ENCODE measurements around the gene TM7SF3.
"Not testable (repeated sequence)": the region's sequence is repeated elsewhere in the genome, so short reads cannot be mapped to it uniquely, and the experiment has no call there.

TM7SF3 gene

DNA sequence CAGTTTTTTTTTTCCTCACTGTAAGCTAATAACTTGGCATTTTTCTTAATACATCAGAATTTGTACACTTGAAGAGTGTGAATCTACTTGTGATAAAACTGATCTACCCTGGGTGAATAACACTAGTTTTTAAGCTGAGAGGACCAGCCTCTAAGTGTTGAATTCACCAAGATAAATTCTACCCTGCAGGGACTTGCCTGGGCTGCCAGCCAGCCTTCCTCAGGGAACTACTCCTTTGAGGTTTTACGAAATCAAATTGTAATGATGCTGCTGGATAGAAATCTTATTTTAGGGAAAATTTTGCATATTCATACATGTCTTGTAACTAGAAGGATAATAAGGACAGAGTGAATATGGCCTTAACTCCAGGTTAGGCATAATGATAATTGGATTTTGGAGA is 10.1 kb upstream of the TM7SF3 start:
- Histone ChIP-seq H3K27me3 (ENCODE audit: control insufficient read depth, insufficient read depth, low read length) (no peaks in the 10 kb centered on the region), H3K4me1 (peaks cover 8% of the 10 kb centered on the region), H3K79me2 (peaks cover 18% of the 10 kb centered on the region), H2AFZ (no peak overlapping the region), H3K9me3 (ENCODE audit: control insufficient read depth, low read length) (no peaks in the 10 kb centered on the region), H3K27ac (no peak overlapping the region), H3K36me3 (ENCODE audit: control insufficient read depth, insufficient read depth, low read length) (no peaks in the 10 kb centered on the region), H3K9ac (no peak overlapping the region), H3K4me3 (ENCODE audit: low read depth, low read length) (no peak overlapping the region), H3K4me2 (ENCODE audit: low read length) (no peak overlapping the region)
- TF ChIP-seq CTCF (IDR thresholded peaks at IDR 0.05): no peak

DNA sequence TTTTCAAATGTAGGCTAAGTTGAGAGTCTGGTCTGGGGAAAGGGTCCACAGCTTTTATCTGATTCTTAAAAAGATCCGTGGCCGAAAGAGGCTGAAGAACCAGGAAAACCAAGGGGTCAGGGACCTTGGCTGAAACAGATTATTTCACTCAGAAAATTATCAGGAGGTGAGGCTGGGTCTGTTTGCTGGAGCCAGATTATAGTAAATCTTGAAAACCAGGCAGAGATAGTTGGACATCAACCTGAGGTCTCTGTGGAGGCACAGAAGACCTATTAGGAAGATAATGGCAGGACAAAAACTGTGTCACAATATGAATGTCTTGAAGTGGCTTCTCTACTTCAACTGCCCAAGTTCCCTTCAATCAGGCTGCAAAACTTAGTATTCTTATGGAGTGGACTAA is 6.6 kb upstream of the TM7SF3 start:
- no peak overlapping the region for H2AFZ ChIP-seq
- no peaks in the 10 kb centered on the region for H3K36me3 ChIP-seq (ENCODE audit: control insufficient read depth, insufficient read depth, low read length)
- peaks cover 18% of the 10 kb centered on the region for H3K79me2 ChIP-seq
- no peak overlapping the region for H3K4me2 ChIP-seq (ENCODE audit: low read length)
- H3K27ac ChIP-seq: no peak overlapping the region
- H3K27me3 ChIP-seq (ENCODE audit: control insufficient read depth, insufficient read depth, low read length): no peaks in the 10 kb centered on the region
- no peak overlapping the region for H3K9ac ChIP-seq
- no peaks in the 10 kb centered on the region for H3K9me3 ChIP-seq (ENCODE audit: control insufficient read depth, low read length)
- no peak overlapping the region for H3K4me3 ChIP-seq (ENCODE audit: low read depth, low read length)
- no peak for TF ChIP-seq CTCF (IDR thresholded peaks at IDR 0.05)
- peaks cover 8% of the 10 kb centered on the region for H3K4me1 ChIP-seq

DNA sequence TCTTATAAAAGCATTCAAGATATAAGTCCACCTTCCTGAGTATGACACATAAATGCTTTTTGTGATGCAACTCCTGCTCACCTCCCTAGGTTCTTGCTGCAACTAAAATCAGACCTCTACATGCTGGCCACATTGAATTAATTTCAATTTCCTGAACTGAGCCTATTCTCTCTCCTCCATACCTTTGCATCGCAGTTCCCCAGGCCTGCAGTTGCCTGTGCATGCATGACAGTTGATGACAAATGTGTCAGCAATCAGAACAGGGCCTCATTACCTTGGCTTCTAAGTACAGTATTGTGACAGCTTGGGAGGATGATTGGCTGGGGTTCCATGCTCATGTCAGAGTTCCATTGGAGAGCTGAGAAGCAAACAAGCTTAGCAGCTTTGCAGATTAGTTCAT is 3.9 kb upstream of the TM7SF3 start:
- Histone ChIP-seq H3K79me2 (no peaks in the 10 kb centered on the region), H3K27me3 (ENCODE audit: control insufficient read depth, insufficient read depth, low read length) (no peaks in the 10 kb centered on the region), H3K9me3 (ENCODE audit: control insufficient read depth, low read length) (no peaks in the 10 kb centered on the region), H3K9ac (no peak overlapping the region), H3K36me3 (ENCODE audit: control insufficient read depth, insufficient read depth, low read length) (no peaks in the 10 kb centered on the region), H2AFZ (peak overlapping the region; percentile 73), H3K27ac (no peak overlapping the region), H3K4me1 (peaks cover 11% of the 10 kb centered on the region), H3K4me3 (ENCODE audit: low read depth, low read length) (no peak overlapping the region), H3K4me2 (ENCODE audit: low read length) (no peak overlapping the region)
- no peak for TF ChIP-seq CTCF (IDR thresholded peaks at IDR 0.05)

- H3K4me2 ChIP-seq (ENCODE audit: low read length); H3K4me3 ChIP-seq (ENCODE audit: low read depth, low read length); H3K36me3 ChIP-seq (ENCODE audit: control insufficient read depth, insufficient read depth, low read length); H3K9ac ChIP-seq; H3K27me3 ChIP-seq (ENCODE audit: control insufficient read depth, insufficient read depth, low read length); H3K9me3 ChIP-seq (ENCODE audit: control insufficient read depth, low read length); H3K79me2 ChIP-seq: not testable (repeated sequence)
- Histone ChIP-seq H3K4me1 (peaks cover 11% of the 10 kb centered on the region), H3K27ac (peak overlapping the region; percentile 33), H2AFZ (peak overlapping the region; percentile 73)
Measured at GRCh38 chr12:27017163-27017823, 3.1 kb upstream of the TM7SF3 start.

DNA sequence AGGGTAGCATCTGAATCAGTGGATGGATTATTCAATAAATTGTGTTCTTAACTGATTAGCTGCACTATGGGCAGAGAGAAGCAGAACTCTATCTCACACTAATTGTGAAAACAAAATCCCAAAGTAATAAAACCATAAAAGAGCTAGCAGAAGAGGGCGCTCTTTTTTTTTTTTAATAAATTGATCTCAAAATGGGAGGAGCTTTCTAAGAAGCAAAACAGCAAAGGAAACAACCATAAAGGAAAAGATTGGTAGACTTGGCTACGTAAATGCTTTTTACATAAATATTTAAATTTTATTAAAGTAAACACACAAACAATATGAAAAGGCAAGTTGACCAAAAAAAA is 1.5 kb upstream of the TM7SF3 start:
- H3K27ac ChIP-seq: peak overlapping the region; percentile 94
- peak; percentile 38 for TF ChIP-seq CTCF (IDR thresholded peaks at IDR 0.05)
- no peaks in the 10 kb centered on the region for H3K27me3 ChIP-seq (ENCODE audit: control insufficient read depth, insufficient read depth, low read length)
- H3K9me3 ChIP-seq (ENCODE audit: control insufficient read depth, low read length): no peaks in the 10 kb centered on the region
- no peaks in the 10 kb centered on the region for H3K36me3 ChIP-seq (ENCODE audit: control insufficient read depth, insufficient read depth, low read length)
- no peak overlapping the region for H3K9ac ChIP-seq
- H3K4me2 ChIP-seq (ENCODE audit: low read length): no peak overlapping the region
- no peak overlapping the region for H3K4me3 ChIP-seq (ENCODE audit: low read depth, low read length)
- peak overlapping the region; percentile 96 for H2AFZ ChIP-seq
- no peaks in the 10 kb centered on the region for H3K79me2 ChIP-seq
- H3K4me1 ChIP-seq: peaks cover 18% of the 10 kb centered on the region
